Globus pallidus (tissue), 1 donor: ENCODE data around the gene TTC23.
A peak's percentile ranks its signal among the peaks of the same experiment; 100 is the strongest.

ENCODE experiments used
- DNase-seq: peaks from one replicate; pipeline ENCODE4 v3.0.0-alpha.2; 2015; ENCODE audit warnings: low spot score

The TTC23 gene

GRCh38 chr15:99164119-99164518 lies 85.3 kb downstream of the TTC23 start:
- no peak for DNase-seq

GRCh38 chr15:99163271-99164062 lies 85.9 kb downstream of the TTC23 start:
- no peak for DNase-seq

GRCh38 chr15:99158626-99159412 lies 90.6 kb downstream of the TTC23 start:
- no peak for DNase-seq

- DNase-seq, result no peak
These were observed 91.9 kb downstream of the TTC23 start for GRCh38 chr15:99157456-99157855.

DNA sequence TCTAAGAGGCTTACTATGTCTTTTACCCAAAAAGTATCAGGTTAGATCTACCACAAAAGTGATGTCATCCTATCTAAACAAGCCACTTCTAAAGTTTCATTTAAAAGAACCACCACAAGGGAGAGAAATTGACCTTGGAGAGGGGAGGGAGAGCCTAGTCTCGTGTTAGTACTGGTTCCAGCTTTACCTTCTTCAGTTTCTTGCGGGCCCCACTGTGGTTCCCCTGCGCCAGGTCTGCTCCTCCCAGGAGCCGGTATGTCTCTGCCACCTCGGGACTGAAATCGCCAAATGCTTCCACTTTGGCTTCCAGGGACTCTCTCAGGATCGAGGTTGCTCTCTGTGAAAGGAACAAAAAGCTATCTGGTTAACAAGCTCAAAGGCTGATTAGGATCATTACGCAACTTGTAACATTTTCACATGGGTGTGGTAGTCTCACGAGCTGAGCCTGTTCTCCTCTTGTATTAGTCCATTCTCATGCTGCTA lies 93.4 kb downstream of the TTC23 start:
- no peak for DNase-seq

GRCh38 chr15:99154271-99154670 lies 95.1 kb downstream of the TTC23 start:
- no peak for DNase-seq

DNA sequence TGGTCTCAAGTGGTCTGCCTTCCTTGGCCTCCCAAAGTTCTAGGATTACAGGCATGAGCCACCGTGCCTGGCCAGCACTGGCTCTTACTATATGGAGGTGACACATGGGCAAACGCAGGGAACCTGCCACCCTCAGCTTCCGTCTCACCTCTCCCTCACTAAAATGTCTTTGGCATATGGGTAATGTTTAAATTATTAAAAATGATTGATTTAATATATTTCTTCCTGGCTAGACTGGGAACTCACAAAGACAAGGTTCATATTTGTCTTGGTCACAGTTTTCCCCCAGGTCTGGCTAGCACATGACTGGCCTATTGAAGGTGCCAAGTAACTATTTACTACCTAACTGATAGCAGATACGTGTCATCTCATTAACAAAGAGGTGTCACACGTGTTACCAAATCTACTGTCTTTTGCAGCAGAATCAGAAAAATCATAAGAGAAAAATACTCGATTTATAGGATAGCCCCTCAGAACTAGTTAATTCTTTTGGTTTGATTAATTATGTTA lies 96.3 kb downstream of the TTC23 start:
- DNase-seq, result no peak

- DNase-seq, result no peak
These were observed 98.2 kb downstream of the TTC23 start for GRCh38 chr15:99151156-99151555.

- no peak for DNase-seq
These were observed 100.0 kb downstream of the TTC23 start for GRCh38 chr15:99149366-99149765.

- no peak for DNase-seq
These were observed 100.5 kb downstream of the TTC23 start for GRCh38 chr15:99148851-99149276.

DNA sequence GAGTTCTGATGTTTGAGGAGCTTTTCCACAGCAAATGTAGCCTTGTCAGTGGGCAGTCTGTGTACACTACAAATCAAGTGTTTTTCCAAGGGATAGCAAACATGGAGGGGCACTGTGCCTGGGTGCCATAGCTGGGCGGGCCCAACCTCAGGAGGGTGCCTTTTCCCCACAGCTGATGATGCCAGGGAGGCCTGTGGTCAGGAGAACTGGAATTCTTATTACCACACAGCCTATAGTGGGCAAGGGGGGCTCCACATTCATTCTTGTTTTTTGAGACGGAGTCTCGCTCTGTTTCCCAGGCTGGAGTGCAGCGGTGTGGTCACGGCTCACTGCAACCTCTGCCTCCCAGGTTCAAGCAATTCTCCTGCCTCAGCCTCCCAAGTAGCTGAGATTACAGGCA lies 102.7 kb downstream of the TTC23 start:
- DNase-seq, result no peak

DNA sequence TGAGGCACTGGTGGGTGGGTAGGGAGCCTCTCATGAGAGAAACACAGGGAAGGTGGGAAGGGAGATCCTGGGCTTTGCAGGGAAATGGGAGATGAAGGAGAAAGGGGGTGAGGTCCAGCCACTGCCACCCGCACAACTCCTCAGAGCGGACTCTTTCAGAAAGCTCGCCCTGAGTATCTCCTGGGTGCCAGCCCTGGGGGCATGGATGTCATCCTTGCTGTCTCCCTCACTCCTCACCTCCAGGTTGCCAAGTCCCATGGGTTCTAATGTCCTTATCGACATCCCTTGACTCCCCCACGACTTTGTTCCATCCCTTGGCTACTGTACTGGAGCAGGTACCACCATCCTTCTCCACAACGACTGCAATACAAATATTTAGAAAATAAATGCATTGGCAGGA lies 103.6 kb downstream of the TTC23 start:
- DNase-seq, result no peak

DNA sequence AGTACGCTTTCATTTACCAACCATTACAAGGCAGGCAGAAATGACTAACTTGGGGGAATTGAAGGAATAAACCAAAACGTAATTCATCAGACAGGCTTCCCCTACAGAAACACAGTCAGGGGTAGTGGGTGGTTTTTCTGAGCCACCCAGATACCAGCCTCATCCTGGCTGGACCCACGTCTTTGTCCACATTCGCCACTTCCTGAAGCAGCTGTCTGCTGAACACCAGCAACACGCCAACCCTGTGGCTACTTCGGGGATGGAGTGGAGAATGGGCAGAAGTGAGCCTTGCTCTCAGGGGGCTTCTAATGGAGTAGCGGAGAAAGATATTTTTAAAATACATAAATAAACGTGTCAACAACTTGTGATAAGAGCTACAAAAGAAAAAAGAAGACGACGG lies 104.4 kb downstream of the TTC23 start:
- no peak for DNase-seq

DNA sequence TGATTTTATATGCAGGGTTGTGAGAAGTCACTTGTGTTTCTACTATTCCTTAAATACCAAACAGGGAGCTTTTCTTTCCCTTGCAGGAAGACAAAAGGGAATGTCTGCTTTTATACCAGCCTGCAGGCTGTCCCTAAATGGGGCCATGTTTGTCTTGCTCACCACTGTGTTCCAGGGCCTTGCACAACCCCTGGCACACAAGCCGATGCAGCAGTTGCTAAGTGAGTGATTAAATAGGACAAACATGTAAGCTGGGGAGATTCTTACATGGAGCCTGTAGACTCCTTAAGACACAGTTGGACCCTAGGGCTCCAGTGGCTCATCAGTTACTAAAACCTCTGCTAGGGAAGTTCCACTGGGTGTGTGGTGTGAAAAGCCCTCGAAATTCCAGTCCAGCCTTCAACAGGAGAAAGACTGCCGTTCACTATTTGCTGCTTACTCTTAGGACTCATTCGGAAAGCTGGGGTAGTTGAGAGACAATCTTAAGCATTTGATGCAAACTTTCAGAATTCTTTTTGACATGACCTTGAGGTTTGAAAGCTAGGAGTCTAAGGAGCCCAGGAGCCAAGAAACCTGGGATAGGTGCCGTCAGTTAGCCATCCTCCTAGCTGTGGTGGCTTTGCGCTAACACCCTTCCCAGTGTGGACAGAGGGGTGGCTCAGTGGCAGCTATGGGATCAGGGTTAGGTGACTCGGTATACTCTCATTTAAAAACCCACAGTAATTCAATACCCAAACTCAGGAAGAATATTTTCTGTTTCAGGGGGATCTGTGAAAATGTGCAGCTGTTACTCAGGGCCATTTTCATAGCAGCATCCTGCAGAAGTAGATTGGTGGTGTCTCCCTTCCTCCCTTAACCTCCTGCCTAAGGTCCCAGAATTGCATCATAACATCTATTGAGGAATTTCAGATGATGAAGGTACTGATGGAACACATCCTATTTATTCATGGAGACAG lies 105.4 kb downstream of the TTC23 start:
- DNase-seq, result peak; percentile 23

DNA sequence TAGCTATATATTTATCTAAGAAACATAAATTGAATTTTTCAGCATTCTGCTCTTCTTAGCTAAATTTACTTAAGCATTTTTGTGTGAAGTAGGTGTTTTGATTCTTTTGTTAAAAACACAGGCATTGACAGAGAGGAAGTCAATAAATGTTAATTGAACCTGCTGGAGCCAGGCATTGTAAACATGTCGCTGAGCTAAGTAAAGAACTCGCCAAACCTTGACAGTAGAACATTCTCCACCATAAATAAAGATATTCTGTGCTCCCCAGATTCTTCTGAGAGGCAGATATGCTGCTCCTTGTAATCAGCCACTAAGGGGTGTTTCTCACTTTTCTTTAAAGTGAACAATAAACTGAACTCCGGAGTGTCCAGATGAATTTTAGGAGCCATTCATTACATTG lies 106.1 kb downstream of the TTC23 start:
- no peak for DNase-seq

DNA sequence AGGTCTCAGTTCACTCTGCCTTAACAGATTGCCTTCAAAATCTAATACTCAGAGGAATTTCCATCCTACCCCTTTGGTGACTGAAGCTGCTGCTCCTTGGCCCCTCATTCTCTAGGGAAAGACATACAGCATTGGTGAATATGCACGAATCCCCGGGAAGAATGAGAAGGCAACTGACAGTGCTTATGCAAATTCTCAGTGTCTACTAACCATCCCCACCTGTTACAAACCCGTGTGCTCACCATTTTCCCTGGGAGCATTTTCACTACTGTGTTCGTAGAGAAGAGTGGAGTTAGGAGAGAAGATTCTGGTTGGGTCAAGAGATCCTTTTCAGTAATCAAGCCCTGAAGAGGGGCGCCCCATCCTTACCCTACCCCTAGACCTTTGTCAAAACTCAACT lies 106.8 kb downstream of the TTC23 start:
- DNase-seq, result no peak

DNA sequence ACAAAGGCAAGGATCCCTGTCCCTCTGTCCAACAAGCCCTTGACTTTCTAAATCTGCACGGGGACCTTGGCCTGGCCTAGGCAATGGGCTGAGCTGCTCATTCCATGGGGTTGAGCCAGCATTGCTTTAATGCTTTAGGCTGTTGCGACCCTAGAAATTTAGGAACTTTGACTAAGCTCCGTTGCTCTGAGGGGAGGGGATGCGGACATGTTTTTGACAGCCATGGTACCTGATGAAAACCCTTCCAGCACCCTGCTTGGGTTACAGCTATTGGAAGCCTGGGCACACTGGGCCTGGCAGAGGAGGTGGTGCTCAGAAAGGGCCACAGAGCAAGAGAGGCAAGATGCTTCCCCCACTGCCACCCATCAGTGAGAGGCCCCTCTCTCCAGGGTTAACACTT lies 107.4 kb downstream of the TTC23 start:
- no peak for DNase-seq

- DNase-seq, result no peak
These were observed 108.8 kb downstream of the TTC23 start for GRCh38 chr15:99140590-99140989.

GRCh38 chr15:99139276-99139675 lies 110.1 kb downstream of the TTC23 start:
- DNase-seq, result no peak

DNA sequence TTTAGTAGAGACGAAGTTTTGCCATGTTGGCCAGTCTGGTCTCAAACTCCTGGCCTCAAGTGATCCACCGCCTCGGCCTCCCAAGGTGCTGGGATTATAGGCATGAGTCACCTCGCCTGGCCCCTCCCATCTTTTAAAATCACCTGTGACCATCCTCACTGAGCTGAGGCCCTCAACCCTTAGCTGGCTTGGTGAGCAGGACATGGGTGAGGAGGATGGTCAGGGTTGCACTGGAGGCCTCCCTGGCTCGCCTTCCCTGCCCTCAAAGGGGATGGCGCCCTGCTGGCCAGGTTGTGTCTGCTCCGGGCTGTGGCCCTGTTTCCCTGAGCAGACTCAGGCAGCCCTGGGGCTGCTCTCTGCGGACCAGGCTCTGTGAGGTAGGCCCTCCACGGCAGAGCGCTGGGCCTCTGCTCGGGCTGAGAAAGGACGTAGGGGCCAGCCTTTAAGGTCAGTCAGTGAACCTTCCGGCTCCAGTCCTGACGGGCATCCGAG lies 110.8 kb downstream of the TTC23 start:
- DNase-seq, result no peak

- no peak for DNase-seq
These were observed 111.5 kb downstream of the TTC23 start for GRCh38 chr15:99137877-99138276.

DNA sequence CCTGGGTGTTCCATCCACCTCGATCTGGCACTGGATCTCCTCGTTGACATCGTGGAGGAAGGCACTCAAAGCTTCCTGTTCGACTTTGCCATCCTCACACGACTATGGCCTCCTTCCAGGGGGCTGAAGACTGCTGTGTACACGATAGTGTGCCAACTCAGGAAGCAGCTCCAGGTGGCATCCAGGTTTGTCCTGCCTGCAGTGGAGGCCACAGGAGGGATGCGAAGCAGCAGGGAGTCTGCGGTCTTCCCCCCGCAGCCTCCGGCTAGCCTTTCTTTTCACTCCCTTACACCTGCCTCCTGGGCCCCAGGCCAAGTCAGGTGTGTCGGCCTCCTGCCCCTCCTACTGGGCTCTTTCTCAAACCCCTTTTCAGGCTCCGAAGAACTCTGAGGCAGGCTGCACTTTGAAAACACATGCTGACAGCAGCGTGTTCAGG lies 112.3 kb downstream of the TTC23 start:
- DNase-seq, result no peak
